GM12892 (cell line): ENCODE measurements around the gene COL20A1.

Experiments used
- POLR2A ChIP-seq: IDR thresholded peaks from 2 replicates; pipeline ENCODE4 v1.6.1; 2011; ENCODE audit warnings: low read depth, low read length, control low read depth
- POLR2AphosphoS5 ChIP-seq: IDR thresholded peaks from 2 replicates; pipeline ENCODE4 v1.6.1; 2011; ENCODE audit warnings: low read depth, low read length, control low read depth

DNA sequence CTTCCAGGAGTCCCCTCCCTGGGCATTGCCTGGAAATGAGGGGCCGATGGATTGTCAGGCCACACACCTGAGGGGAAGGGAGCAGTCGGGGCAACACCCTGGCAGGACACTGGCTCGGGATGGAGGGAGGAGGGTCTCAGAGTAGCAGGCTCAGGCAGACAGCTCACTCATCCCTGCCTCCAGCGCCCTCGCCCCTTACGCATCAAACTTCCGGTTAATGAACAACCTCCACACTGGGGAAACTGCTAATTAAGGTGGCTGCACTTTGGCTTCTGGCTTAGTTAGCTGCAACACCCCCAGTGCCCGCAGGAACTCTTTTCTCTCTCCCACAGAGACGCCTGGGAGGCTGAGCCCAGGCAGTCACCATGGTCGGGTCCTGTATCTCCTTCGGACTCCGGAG lies 81.5 kb downstream of the COL20A1 start:
- TF ChIP-seq POLR2A: no peak
- TF ChIP-seq POLR2AphosphoS5: no peak
